Immature natural killer cell (primary cell): ENCODE data around the gene HIPK4. TPM values are rescaled to one million over a fixed set of nuclear protein-coding genes. Genes with fewer than 3 reads are reported as not detected.
"Not testable (repeated sequence)": the region's sequence is repeated elsewhere in the genome, so short reads cannot be mapped to it uniquely, and the experiment has no call there.

Experiments
- DNase-seq, 3 donors: peaks; one replicate each; pipeline ENCODE4 v3.0.0; 2022; ENCODE audit warnings: mixed read lengths in 1 of 3
- H3K27ac Mint-ChIP-seq, 6 donors: one replicate each; pipeline ENCODE4 v1.8.0; 2020; ENCODE audit warnings: mixed read lengths in 6 of 6, mild to moderate bottlenecking in 5 of 6, inconsistent platforms in 4 of 6, moderate library complexity in 3 of 6
- H3K27me3 Mint-ChIP-seq, 3 donors: one replicate each; pipeline ENCODE4 v1.8.0; 2020 to 2021; ENCODE audit warnings: low read depth in 3 of 3, mild to moderate bottlenecking in 3 of 3, mixed read lengths in 3 of 3, moderate library complexity in 3 of 3, inconsistent platforms in 1 of 3
- H3K36me3 Mint-ChIP-seq, 3 donors: one replicate each; pipeline ENCODE4 v1.8.0; 2020; ENCODE audit warnings: mixed read lengths in 3 of 3, inconsistent platforms in 2 of 3, mild to moderate bottlenecking in 2 of 3
- H3K4me1 Mint-ChIP-seq, 2 donors: one replicate each; pipeline ENCODE4 v1.8.0; 2020; ENCODE audit warnings: inconsistent platforms in 2 of 2, mild to moderate bottlenecking in 2 of 2, mixed read lengths in 2 of 2, moderate library complexity in 1 of 2
- H3K4me3 Mint-ChIP-seq, 5 donors: one replicate each; pipeline ENCODE4 v1.8.0; 2020; ENCODE audit warnings: mild to moderate bottlenecking in 5 of 5, mixed read lengths in 5 of 5, inconsistent platforms in 3 of 5, moderate library complexity in 3 of 5
- H3K9me3 Mint-ChIP-seq, 6 donors: one replicate each; pipeline ENCODE4 v1.8.0; 2020; ENCODE audit warnings: mild to moderate bottlenecking in 6 of 6, mixed read lengths in 6 of 6, inconsistent platforms in 4 of 6, moderate library complexity in 3 of 6
- polyA plus RNA-seq, 3 donors: library from polyadenylated mRNA; unstranded; fragments of 300-500 nt; fragmentation: Illumina TruSeq; gene quantifications; one replicate each; pipeline ENCODE4 v1.2.3, GENCODE V29; 2021

Gene HIPK4
- polyA plus RNA-seq, 3 donors from 2014 or later, result 0.15 TPM; not detected in 2

DNA sequence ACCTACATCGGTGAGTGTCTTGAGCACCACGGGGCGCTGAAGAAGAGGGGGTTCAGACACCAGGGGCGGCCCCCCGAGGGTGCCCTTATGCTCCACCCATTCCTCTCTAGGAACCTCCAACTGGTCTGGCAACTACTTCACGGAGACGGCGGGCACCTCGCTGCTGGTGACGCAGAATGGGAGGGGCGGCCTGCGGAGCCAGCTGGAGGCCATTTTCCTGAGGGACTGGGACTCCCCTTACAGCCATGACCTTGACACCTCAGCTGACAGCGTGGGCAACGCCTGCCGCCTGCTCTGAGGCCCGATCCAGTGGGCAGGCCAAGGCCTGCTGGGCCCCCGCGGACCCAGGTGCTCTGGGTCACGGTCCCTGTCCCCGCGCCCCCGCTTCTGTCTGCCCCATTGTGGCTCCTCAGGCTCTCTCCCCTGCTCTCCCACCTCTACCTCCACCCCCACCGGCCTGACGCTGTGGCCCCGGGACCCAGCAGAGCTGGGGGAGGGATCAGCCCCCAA, 12.1 kb downstream of the HIPK4 start:
- H3K4me3 Mint-ChIP-seq, result no peak overlapping the region
- H3K4me1 Mint-ChIP-seq, result no peaks in the 10 kb centered on the region
- peaks cover 0 to 5% (median 2%) of the 10 kb centered on the region in 3 donors for H3K27me3 Mint-ChIP-seq
- peaks cover 0 to 10% (median 3%) of the 10 kb centered on the region in 3 donors for H3K36me3 Mint-ChIP-seq
- H3K27ac Mint-ChIP-seq, result no peak overlapping the region
- DNase-seq, result no peak
- H3K9me3 Mint-ChIP-seq, result peaks cover 0 to 2% (median 0%) of the 10 kb centered on the region in 6 donors

DNA sequence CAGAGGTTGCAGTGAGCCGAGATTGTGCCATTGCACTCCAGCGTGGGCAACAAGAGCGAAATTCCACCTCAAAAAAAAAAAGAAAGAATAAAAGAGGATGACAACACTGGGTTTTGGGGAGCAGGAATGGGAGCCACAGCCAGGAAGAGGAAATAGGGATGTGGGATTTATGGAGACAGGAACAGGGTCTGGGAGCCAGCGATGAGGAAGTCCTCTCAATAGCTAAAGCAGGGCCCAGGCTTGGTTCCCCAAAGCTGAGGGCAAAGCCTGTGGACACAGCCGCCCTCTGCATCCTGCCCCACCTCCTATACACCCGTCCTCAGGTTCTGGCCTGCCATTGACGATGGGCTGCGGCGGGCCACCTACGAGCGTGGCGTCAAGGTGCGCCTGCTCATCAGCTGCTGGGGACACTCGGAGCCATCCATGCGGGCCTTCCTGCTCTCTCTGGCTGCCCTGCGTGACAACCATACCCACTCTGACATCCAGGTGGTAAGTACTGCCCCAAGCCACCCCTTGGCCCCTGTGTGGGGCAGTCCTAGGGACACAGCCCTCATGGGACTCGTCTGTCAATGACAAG, 13.6 kb downstream of the HIPK4 start:
- H3K27ac Mint-ChIP-seq, result no peak overlapping the region
- no peak overlapping the region for H3K4me3 Mint-ChIP-seq
- no peaks in the 10 kb centered on the region for H3K4me1 Mint-ChIP-seq
- H3K36me3 Mint-ChIP-seq, result peaks cover 0 to 17% (median 1%) of the 10 kb centered on the region in 3 donors
- H3K27me3 Mint-ChIP-seq, result peaks cover 0 to 2% (median 2%) of the 10 kb centered on the region in 3 donors
- peaks cover 0 to 2% (median 0%) of the 10 kb centered on the region in 6 donors for H3K9me3 Mint-ChIP-seq
- no peak for DNase-seq

DNA sequence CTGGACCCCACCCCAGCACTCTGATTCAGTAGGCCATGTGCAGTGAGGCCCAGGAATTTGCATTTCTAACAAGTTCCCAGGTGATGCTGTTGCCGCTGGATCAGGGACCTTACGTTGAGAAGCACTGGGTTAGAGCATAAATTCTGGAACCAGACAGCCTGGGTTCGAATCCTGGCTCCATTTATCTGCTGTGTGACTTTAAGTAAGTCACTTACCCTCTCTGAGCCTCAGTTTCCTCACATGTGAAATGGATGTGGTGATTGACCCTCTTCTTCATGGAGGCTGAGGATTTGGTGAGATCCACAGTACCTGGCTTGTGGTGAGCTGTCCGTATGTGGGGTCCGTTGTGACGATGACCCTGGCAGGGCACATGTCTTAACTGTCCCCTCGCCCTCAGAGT, 15.9 kb downstream of the HIPK4 start:
- no peak overlapping the region for H3K27ac Mint-ChIP-seq
- DNase-seq, result no peak
- no peaks in the 10 kb centered on the region for H3K4me1 Mint-ChIP-seq
- peaks cover 0 to 2% (median 0%) of the 10 kb centered on the region in 6 donors for H3K9me3 Mint-ChIP-seq
- H3K36me3 Mint-ChIP-seq, result peaks cover 0 to 20% (median 4%) of the 10 kb centered on the region in 3 donors
- H3K4me3 Mint-ChIP-seq, result no peak overlapping the region
- H3K27me3 Mint-ChIP-seq, result peaks cover 0 to 2% (median 2%) of the 10 kb centered on the region in 3 donors

DNA sequence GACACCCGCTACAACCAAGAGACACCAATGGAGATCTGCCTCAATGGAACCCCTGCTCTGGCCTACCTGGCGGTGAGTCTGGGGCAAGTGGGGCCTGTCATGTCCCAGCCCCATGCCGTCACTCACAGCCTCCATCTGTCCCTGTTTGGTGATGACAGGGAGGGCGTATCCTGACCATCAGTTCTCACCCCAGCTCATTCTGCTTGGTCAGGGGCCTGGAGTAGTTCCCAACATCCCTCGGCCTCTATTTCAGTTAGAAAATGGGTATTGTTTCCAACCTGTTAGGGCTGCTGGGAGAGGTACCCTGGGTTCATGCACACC, 18.2 kb downstream of the HIPK4 start:
- Mint-ChIP-seq H3K36me3 (peaks cover 0 to 21% (median 4%) of the 10 kb centered on the region in 3 donors), H3K9me3 (peaks cover 0 to 2% (median 0%) of the 10 kb centered on the region in 6 donors), H3K4me1 (peaks cover 0 to 2% of the 10 kb centered on the region in 2 donors), H3K27me3 (peaks cover 0 to 2% (median 0%) of the 10 kb centered on the region in 3 donors), H3K27ac (no peak overlapping the region), H3K4me3 (no peak overlapping the region)
- no peak for DNase-seq

DNA sequence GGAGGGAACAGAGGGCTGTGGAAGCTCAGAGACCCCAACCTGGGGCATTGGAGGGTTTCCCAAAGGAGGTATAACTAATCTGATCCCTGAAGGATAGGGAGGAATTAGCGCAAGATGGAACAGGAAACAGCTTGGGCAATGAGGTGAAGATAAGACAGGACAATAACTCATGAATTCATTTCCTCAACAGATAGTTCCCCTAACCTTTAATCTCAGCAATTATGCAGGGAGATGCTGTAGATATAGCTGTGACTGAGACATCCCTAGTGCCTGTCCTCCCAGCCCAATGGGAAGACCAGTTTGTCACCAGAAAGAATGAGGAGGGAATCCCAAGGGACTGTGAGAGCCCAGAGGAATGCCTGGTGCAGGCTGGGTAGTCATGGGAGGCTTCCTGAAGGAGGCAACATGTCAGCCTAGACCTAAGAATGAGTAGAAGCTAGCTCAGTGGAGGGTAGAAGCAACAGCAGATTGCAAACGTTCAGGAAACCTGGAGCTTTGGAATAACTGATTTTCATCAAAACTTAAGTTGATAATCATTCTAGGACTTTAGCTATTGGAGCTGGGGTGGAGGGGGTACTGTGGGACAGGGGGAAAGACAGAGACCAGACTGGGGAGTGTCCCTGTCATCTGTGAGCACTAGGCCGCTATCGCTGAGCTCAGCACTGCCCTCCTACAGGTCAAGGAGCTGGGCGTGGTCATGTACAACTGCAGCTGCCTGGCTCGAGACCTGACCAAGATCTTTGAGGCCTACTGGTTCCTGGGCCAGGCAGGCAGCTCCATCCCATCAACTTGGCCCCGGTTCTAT, 18.8 kb downstream of the HIPK4 start:
- H3K4me1 Mint-ChIP-seq, result peaks cover 0 to 2% of the 10 kb centered on the region in 2 donors
- peaks cover 0 to 2% (median 0%) of the 10 kb centered on the region in 6 donors for H3K9me3 Mint-ChIP-seq
- H3K4me3 Mint-ChIP-seq, result no peak overlapping the region
- peak overlapping the region in 1 of 6 donors; percentile 30 for H3K27ac Mint-ChIP-seq
- H3K36me3 Mint-ChIP-seq, result peaks cover 0 to 21% (median 4%) of the 10 kb centered on the region in 3 donors
- DNase-seq, result no peak
- H3K27me3 Mint-ChIP-seq, result peaks cover 0 to 2% (median 0%) of the 10 kb centered on the region in 3 donors

DNA sequence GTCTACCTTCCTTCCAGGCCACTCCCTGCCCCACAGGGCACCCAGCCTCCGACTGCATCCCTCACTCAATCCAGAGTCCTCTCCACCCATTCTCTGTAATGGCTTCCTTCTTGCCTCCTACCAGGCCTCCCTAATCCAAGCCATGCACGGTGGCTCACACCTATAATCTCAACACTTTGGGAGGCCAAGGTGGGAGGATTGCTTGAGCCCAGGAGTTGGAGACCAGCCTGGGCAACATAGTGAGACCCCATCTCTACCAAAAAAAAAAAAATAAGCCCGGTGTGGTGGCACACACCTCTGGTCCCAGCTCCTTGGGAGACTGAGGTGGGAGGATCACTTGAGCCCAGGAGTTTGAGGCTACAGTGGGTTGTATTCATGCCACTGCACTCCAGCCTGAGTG, 19.7 kb downstream of the HIPK4 start:
- not testable (repeated sequence) for H3K4me3 Mint-ChIP-seq, H3K27me3 Mint-ChIP-seq, H3K4me1 Mint-ChIP-seq, DNase-seq, H3K9me3 Mint-ChIP-seq
- peaks cover 0 to 21% (median 4%) of the 10 kb centered on the region in 3 donors for H3K36me3 Mint-ChIP-seq
- H3K27ac Mint-ChIP-seq, result peak overlapping the region in 1 of 6 donors; percentile 32

DNA sequence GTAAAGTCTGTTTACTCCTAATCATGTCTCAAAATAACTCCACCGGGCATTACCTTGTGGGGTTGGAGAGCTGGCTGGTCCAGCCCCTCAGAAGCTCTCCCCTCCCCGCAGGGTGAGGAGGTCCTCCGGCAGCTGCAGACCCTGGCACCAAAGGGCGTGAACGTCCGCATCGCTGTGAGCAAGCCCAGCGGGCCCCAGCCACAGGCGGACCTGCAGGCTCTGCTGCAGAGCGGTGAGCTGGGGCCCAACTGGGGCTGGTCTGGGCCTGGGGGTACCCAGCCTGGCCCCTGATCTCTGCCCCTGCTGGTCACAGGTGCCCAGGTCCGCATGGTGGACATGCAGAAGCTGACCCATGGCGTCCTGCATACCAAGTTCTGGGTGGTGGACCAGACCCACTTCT, 20.2 kb downstream of the HIPK4 start:
- Mint-ChIP-seq H3K27ac (no peak overlapping the region), H3K4me1 (peaks cover 8 to 11% of the 10 kb centered on the region in 2 donors), H3K36me3 (peaks cover 0 to 20% (median 7%) of the 10 kb centered on the region in 3 donors), H3K27me3 (peaks cover 0 to 3% (median 2%) of the 10 kb centered on the region in 3 donors), H3K4me3 (no peak overlapping the region), H3K9me3 (no peaks in the 10 kb centered on the region)
- DNase-seq, result no peak

DNA sequence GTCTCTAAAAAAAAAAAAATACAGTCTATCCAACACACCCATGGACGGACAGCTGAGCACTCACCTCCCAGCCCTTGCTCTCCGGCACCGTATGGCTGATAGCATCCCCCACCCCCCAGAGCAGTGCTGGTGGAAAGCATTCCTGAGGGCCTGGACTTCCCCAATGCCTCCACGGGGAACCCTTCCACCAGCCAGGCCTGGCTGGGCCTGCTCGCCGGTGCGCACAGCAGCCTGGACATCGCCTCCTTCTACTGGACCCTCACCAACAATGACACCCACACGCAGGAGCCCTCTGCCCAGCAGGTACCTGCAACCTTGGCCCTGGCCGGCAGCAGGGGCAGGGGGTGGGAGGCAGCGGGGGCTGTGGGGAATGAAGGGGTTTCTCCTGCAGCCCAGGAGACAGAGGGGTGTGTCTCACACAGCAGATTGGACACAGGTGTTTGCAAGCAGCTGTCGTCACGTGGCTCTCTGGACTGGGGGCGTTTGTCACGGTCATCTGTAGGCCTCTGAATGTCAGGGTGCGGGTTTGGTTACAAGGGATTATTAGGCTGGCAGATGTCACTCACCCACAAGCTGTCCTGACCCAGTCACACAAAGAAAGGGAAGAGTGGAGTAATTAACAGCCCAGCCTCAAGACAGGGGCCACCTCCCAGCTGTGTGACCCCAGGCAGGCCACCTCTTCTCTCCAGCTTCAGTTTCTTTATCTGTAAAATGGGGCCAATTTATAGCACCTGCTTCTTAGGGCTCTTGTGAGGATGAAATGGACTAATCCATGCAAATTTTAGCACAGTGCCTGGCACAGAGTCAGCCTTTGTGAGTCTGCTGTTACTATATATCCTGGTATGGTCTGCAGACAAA, 22.2 kb downstream of the HIPK4 start:
- Mint-ChIP-seq H3K36me3 (peaks cover 0 to 13% (median 12%) of the 10 kb centered on the region in 3 donors), H3K27ac (no peak overlapping the region), H3K4me3 (no peak overlapping the region), H3K9me3 (no peaks in the 10 kb centered on the region), H3K4me1 (peaks cover 21 to 24% of the 10 kb centered on the region in 2 donors), H3K27me3 (peaks cover 0 to 3% (median 2%) of the 10 kb centered on the region in 3 donors)
- no peak for DNase-seq

DNA sequence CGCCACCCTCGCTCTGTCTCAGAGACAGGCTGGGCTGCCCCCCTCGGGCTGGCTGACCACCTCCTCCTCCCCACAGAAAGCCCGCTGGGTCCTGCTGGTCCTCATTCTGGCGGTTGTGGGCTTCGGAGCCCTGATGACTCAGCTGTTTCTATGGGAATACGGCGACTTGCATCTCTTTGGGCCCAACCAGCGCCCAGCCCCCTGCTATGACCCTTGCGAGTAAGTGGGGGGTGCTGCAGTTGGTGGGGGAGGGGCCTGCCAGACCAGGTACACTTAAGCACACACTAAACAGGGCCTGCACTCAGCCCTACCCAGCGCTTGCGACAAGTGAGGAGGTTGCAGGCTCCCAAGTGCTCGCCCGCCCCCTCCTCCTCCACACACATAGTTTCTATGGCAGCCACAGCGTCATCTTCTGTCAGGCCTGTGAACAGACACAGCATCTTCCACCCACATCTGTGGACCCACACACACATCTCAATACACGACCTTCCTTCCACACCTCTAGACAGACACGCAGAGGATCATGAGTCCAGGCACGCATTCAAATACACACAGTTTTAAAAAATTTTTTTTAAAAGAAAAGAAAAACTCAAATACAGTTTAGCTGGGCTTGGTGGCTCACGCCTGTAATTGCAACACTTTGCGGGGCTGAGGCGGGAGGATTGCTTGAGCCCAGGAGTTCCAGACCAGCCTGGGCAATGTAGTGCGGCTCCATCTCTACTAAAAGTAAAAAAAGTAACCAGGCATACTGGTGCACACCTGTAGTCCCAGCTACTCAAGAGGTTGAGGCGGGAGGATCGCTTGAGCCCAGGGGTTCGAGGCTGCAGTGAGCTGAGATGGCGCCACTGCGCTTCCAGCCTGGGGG, 23.1 kb downstream of the HIPK4 start:
- H3K4me3 Mint-ChIP-seq, result peak overlapping the region in 1 of 5 donors; percentile 18

DNA sequence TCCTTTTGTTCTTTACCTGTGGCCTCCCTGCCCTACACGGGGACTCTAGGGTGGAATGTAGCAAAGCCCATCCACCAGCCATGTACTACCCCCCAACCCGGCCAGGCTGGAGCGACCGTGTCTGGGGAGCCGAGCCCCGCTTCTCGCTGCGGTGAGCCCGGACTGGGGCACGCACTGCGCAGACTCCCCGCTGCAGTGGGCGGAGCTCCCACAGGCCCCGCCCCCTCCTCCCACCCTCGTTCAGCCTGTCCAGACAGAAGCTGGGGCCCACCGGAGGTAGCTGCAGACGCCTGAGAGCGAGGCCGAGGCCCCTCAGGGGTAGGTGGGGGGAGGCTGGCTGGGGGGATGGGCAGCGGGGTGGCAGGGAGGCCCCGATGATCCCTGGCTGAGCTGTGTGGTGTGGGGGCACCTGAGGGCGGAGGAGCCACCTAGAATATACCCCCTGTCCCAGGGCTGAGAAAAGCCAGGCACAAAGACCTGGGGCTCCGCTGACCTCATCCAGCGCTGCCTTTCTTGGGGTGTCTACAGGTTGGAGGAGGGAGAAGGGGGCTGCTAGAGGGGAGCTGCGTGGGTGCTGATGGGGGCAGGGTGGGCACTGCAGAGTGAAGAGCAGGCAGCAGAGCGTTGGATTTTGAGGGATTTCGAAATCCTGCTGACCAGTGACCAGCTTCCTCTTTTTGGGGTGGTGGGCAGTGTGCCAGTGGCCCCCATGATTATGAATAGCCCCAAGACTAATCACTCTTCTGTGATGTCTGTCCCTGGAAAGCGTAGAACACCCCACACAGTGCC, 24.2 kb downstream of the HIPK4 start:
- DNase-seq, result peak; percentile 45 to 49 (median 46)
- H3K4me3 Mint-ChIP-seq, result peak overlapping the region; percentile 48 to 80 (median 67)
- H3K27me3 Mint-ChIP-seq, result peaks cover 0 to 3% (median 2%) of the 10 kb centered on the region in 3 donors
- H3K27ac Mint-ChIP-seq, result peak overlapping the region in 3 of 6 donors; percentile 35 to 80 (median 58)
- peaks cover 31 to 36% of the 10 kb centered on the region in 2 donors for H3K4me1 Mint-ChIP-seq
- H3K9me3 Mint-ChIP-seq, result no peaks in the 10 kb centered on the region
- H3K36me3 Mint-ChIP-seq, result peaks cover 0 to 15% (median 7%) of the 10 kb centered on the region in 3 donors

More for the DNA sequence above, 23.1 kb downstream of the HIPK4 start:
- Mint-ChIP-seq H3K9me3 (no peaks in the 10 kb centered on the region), H3K36me3 (peaks cover 0 to 12% (median 10%) of the 10 kb centered on the region in 3 donors), H3K27ac (peak overlapping the region in 2 of 6 donors; percentile 32 to 46), H3K4me1 (peaks cover 28 to 30% of the 10 kb centered on the region in 2 donors), H3K27me3 (peaks cover 0 to 3% (median 2%) of the 10 kb centered on the region in 3 donors)
- DNase-seq, result no peak

DNA sequence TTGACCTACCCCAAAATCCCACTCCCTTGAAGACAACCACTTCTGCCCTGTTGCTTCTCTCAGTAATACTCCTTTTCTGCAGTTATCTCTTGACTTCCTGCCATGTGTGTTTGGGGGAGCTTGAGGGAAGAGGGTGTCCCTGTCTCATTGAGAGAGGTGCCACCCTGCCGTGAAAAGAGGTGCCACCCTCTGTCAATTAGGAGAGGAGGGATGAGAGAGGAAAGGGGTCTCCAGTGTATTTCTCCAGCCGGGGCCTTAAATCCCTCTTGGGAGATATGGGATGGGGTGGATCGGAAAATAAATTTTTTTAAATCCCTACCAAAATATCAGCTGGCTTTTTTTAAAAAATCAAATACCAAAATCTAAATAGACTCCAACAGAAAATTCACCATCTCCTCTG, 25.0 kb downstream of the HIPK4 start:
- H3K4me1 Mint-ChIP-seq, result peaks cover 31 to 36% of the 10 kb centered on the region in 2 donors
- peaks cover 0 to 13% (median 5%) of the 10 kb centered on the region in 3 donors for H3K36me3 Mint-ChIP-seq
- H3K27ac Mint-ChIP-seq, result peak overlapping the region in 5 of 6 donors; percentile 34 to 80 (median 77)
- no peak for DNase-seq
- H3K4me3 Mint-ChIP-seq, result peak overlapping the region; percentile 48 to 80 (median 67)
- peaks cover 0 to 3% (median 2%) of the 10 kb centered on the region in 3 donors for H3K27me3 Mint-ChIP-seq
- H3K9me3 Mint-ChIP-seq, result no peaks in the 10 kb centered on the region

DNA sequence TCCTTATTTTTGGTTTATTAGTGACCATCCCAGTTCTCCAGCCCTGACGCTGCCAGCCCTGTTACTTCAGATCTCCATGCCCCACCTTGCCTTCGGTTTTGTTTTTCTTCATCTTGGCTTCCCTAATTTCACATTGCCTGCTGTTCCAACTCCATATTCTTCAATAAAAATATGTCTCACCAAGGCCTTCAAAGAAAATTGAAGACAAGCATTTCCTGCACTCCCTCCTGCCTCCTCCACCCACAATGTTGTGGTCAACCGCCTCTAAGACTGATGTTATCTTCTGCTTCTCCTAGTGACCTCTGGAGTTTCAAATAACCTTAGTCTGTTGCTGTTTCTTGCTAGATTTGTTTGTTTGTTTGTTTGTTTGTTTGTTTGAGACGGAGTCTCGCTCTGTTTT, 26.9 kb downstream of the HIPK4 start:
- peak; percentile 29 to 36 (median 35) for DNase-seq
- H3K27ac Mint-ChIP-seq, result peak overlapping the region; percentile 54 to 96 (median 83)

More for the DNA sequence above, 26.9 kb downstream of the HIPK4 start:
- no peaks in the 10 kb centered on the region for H3K9me3 Mint-ChIP-seq
- peak overlapping the region; percentile 36 to 75 (median 66) for H3K4me3 Mint-ChIP-seq
- H3K4me1 Mint-ChIP-seq, result peaks cover 34 to 36% of the 10 kb centered on the region in 2 donors
- H3K36me3 Mint-ChIP-seq, result peaks cover 3 to 13% (median 10%) of the 10 kb centered on the region in 3 donors
- H3K27me3 Mint-ChIP-seq, result peaks cover 0 to 3% (median 2%) of the 10 kb centered on the region in 3 donors
